HG03159 (cell line): ENCODE data around the gene CDC42BPA.
A peak's percentile ranks its signal among the peaks of the same experiment; 100 is the strongest.

Experiments used
- ATAC-seq: cut with Tn5 transposase; IDR thresholded peaks from one replicate; pipeline ENCODE4 v1.9.1; 2021; ENCODE audit warnings: mild to moderate bottlenecking, moderate library complexity; ENCODE audit not compliant: unreplicated experiment

Gene CDC42BPA

GRCh38 chr1:227214207-227214606 lies 104.1 kb downstream of the CDC42BPA start:
- ATAC-seq: no peak

- no peak for ATAC-seq
Measured at GRCh38 chr1:227213426-227213825, 104.9 kb downstream of the CDC42BPA start.

GRCh38 chr1:227212164-227212563 lies 106.1 kb downstream of the CDC42BPA start:
- no peak for ATAC-seq

GRCh38 chr1:227210604-227211003 lies 107.7 kb downstream of the CDC42BPA start:
- no peak for ATAC-seq

GRCh38 chr1:227197064-227197463 lies 121.2 kb downstream of the CDC42BPA start:
- ATAC-seq: no peak

GRCh38 chr1:227192163-227192562 lies 126.1 kb downstream of the CDC42BPA start:
- ATAC-seq: peak; percentile 78

GRCh38 chr1:227191607-227192006 lies 126.7 kb downstream of the CDC42BPA start:
- peak; percentile 69 for ATAC-seq

GRCh38 chr1:227190321-227190720 lies 128.0 kb downstream of the CDC42BPA start:
- no peak for ATAC-seq

- no peak for ATAC-seq
Measured at GRCh38 chr1:227185291-227185690, 133.0 kb downstream of the CDC42BPA start.

GRCh38 chr1:227182012-227182411 lies 136.3 kb downstream of the CDC42BPA start:
- ATAC-seq: no peak

GRCh38 chr1:227175611-227176010 lies 142.7 kb downstream of the CDC42BPA start:
- no peak for ATAC-seq

- ATAC-seq: no peak
Measured at GRCh38 chr1:227174164-227174563, 144.1 kb downstream of the CDC42BPA start.

- ATAC-seq: no peak
Measured at GRCh38 chr1:227170361-227171166, 147.7 kb downstream of the CDC42BPA start.

GRCh38 chr1:227169343-227169742 lies 148.9 kb downstream of the CDC42BPA start:
- no peak for ATAC-seq

- ATAC-seq: no peak
Measured at GRCh38 chr1:227167276-227168101, 150.8 kb downstream of the CDC42BPA start.

GRCh38 chr1:227166559-227166958 lies 151.7 kb downstream of the CDC42BPA start:
- ATAC-seq: no peak

GRCh38 chr1:227161470-227161869 lies 156.8 kb downstream of the CDC42BPA start:
- no peak for ATAC-seq

- ATAC-seq: no peak
Measured at GRCh38 chr1:227156520-227156919, 161.8 kb downstream of the CDC42BPA start.

GRCh38 chr1:227155688-227156087 lies 162.6 kb downstream of the CDC42BPA start:
- no peak for ATAC-seq

GRCh38 chr1:227155004-227155403 lies 163.3 kb downstream of the CDC42BPA start:
- ATAC-seq: no peak

GRCh38 chr1:227152525-227152924 lies 165.8 kb downstream of the CDC42BPA start:
- ATAC-seq: no peak

GRCh38 chr1:227140376-227140775 lies 177.9 kb downstream of the CDC42BPA start:
- no peak for ATAC-seq
